Keratinocyte (primary cell): ENCODE results near the gene DST. TPM values are rescaled to one million over a fixed set of nuclear protein-coding genes. Genes with fewer than 3 reads are reported as not detected.

Experiments
- DNase-seq: peaks from one replicate; pipeline ENCODE4 v3.0.0-alpha.2; 2011; ENCODE audit warnings: low read depth, missing footprints, low spot score
- FAIRE-seq: peaks from 2 replicates; lab custom pipeline; 2011; peaks lifted over from hg19 to GRCh38; lab: Jason Lieb, UNC
- H2AFZ ChIP-seq: 2 replicates; pipeline ENCODE4 v1.6.0; 2012; ENCODE audit warnings: low read length, control low read depth, inconsistent platforms; ENCODE audit not compliant: control insufficient read depth
- H3K27ac ChIP-seq: 2 replicates; pipeline ENCODE4 v1.5.1; 2011; ENCODE audit warnings: low read length; ENCODE audit not compliant: control insufficient read depth, insufficient read depth
- H3K27me3 ChIP-seq: 3 replicates; pipeline ENCODE4 v1.6.0; 2011; ENCODE audit warnings: low read length; ENCODE audit not compliant: control insufficient read depth, insufficient read depth; ENCODE audit errors: extremely low read depth
- H3K36me3 ChIP-seq, 2 experiments: 2 replicates in 1 of 2; 3 replicates in 1 of 2; pipeline ENCODE4 v1.5.1; 2011; ENCODE audit warnings: low read length in 2 of 2, mild to moderate bottlenecking in 1 of 2; ENCODE audit not compliant: control insufficient read depth in 2 of 2, insufficient read depth in 2 of 2; ENCODE audit errors: extremely low read depth in 1 of 2
- H3K4me1 ChIP-seq: 3 replicates; pipeline ENCODE4 v1.5.1; 2011; ENCODE audit warnings: low read length; ENCODE audit not compliant: control insufficient read depth, insufficient read depth; ENCODE audit errors: extremely low read depth
- H3K4me2 ChIP-seq: 3 replicates; pipeline ENCODE4 v1.6.0; 2011; ENCODE audit warnings: low read depth, low read length; ENCODE audit not compliant: control insufficient read depth, insufficient read depth; ENCODE audit errors: extremely low read depth
- H3K4me3 ChIP-seq, 3 experiments: fragments of 200-600 bp in 1 of 3; sonication (generic) in 1 of 3; 2 replicates in 2 of 3; 3 replicates in 1 of 3; pipeline ENCODE4 v1.5.1; 2011 to 2016; ENCODE audit warnings: low read length in 3 of 3, mild to moderate bottlenecking in 3 of 3, control low read depth in 2 of 3, inconsistent platforms in 1 of 3, low read depth in 1 of 3, mixed read lengths in 1 of 3, mixed run types in 1 of 3, moderate library complexity in 1 of 3; ENCODE audit not compliant: control insufficient read depth in 2 of 3, insufficient read depth in 2 of 3; ENCODE audit errors: extremely low read depth in 1 of 3
- H3K79me2 ChIP-seq: 2 replicates; pipeline ENCODE4 v1.6.0; 2012; ENCODE audit warnings: low read length; ENCODE audit not compliant: control insufficient read depth, insufficient read depth
- H3K9ac ChIP-seq: 3 replicates; pipeline ENCODE4 v1.6.0; 2011; ENCODE audit warnings: low read length; ENCODE audit not compliant: control insufficient read depth, insufficient read depth; ENCODE audit errors: extremely low read depth
- H3K9me1 ChIP-seq: 3 replicates; pipeline ENCODE4 v1.6.0; 2011; ENCODE audit warnings: low read length; ENCODE audit not compliant: control insufficient read depth, insufficient read depth; ENCODE audit errors: extremely low read depth
- H3K9me3 ChIP-seq: 2 replicates; pipeline ENCODE4 v1.5.1; 2012; ENCODE audit warnings: low read depth, low read length; ENCODE audit not compliant: control insufficient read depth
- H4K20me1 ChIP-seq: 3 replicates; pipeline ENCODE4 v1.6.0; 2011; ENCODE audit warnings: low read length; ENCODE audit not compliant: control insufficient read depth, insufficient read depth; ENCODE audit errors: extremely low read depth
- EZH2 ChIP-seq: IDR thresholded peaks from one replicate; pipeline ENCODE4 v1.6.1; 2012; ENCODE audit warnings: inconsistent platforms, mild to moderate bottlenecking, low read length, moderate library complexity
- dilution Hi-C: fragments of 300-500 bp; cut with MboI; formaldehyde crosslinking; loops from one replicate; pipeline ENCODE4 v1.7.0; 2020; ENCODE audit warnings: low sequenced_read_pairs; ENCODE audit not compliant: extremely low pct_ligation_motif_present
- polyA plus RNA-seq, 5 experiments: library from polyadenylated mRNA; depleted of rRNA in 3 of 5; stranded (reverse) in 3 of 5; stranded (forward) in 1 of 5; unstranded in 1 of 5; fragments of >200 nt; gene quantifications; 1 replicate in 1 of 5; 2 replicates in 3 of 5; 3 replicates in 1 of 5; pipeline versions ENCODE4 v1.2.1 to v1.2.3, GENCODE V29; 2011 to 2012; ENCODE audit warnings: missing spikeins in 2 of 5, low read depth in 1 of 5, low replicate concordance in 1 of 5
- TF ChIP-seq, protein P1 (sequence below), 3 experiments: IDR thresholded peaks in 1 of 3; conservative IDR thresholded peaks in 1 of 3; optimal IDR thresholded peaks in 1 of 3; 2 replicates in 2 of 3; 3 replicates in 1 of 3; pipeline versions ENCODE3 to v1.5.1; 2011; ENCODE audit warnings: low read length in 3 of 3, mild to moderate bottlenecking in 3 of 3, moderate library complexity in 2 of 3, control low read depth in 1 of 3, inconsistent platforms in 1 of 3; ENCODE audit not compliant: insufficient read depth in 2 of 3; ENCODE audit errors: extremely low read depth in 1 of 3

The DST gene
- polyA plus RNA-seq, 1 donor (not counting 4 experiments of a cell fraction or from before 2014, with no cell fraction given): 455 TPM

DNA sequence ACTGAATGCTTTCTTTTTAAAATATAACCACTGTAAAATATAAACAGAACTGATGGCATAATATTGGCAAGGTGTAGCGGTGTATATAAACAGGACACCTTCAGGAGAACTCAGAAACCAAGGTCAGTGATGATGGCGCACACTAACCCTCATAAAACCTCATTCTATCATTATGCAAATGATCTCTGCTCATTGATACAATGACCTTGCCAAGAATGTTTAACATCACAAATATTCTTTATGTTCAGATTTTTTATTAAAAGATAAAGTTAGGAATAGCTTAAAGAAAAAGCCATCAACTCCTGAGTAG is 48.6 kb upstream of the DST start:
- no peak for FAIRE-seq
- H2AFZ ChIP-seq: no peak overlapping the region
- H3K4me2 ChIP-seq: no peak overlapping the region
- dilution Hi-C loops: no loop called here
- TF ChIP-seq, protein P1, sequence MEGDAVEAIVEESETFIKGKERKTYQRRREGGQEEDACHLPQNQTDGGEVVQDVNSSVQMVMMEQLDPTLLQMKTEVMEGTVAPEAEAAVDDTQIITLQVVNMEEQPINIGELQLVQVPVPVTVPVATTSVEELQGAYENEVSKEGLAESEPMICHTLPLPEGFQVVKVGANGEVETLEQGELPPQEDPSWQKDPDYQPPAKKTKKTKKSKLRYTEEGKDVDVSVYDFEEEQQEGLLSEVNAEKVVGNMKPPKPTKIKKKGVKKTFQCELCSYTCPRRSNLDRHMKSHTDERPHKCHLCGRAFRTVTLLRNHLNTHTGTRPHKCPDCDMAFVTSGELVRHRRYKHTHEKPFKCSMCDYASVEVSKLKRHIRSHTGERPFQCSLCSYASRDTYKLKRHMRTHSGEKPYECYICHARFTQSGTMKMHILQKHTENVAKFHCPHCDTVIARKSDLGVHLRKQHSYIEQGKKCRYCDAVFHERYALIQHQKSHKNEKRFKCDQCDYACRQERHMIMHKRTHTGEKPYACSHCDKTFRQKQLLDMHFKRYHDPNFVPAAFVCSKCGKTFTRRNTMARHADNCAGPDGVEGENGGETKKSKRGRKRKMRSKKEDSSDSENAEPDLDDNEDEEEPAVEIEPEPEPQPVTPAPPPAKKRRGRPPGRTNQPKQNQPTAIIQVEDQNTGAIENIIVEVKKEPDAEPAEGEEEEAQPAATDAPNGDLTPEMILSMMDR (optimal IDR thresholded peaks at IDR 0.05 in 1 of 3, IDR thresholded peaks at IDR 0.05 in 1 of 3, conservative IDR thresholded peaks at IDR 0.05 in 1 of 3; ENCODE audit: extremely low read depth in 1 of 3, insufficient read depth in 2 of 3, low read length in 3 of 3): no peak
- TF ChIP-seq EZH2: no peak
- peaks cover 19% of the 10 kb centered on the region for H3K4me1 ChIP-seq
- H3K4me3 ChIP-seq: no peak overlapping the region
- H3K36me3 ChIP-seq: no peaks in the 10 kb centered on the region
- H3K9ac ChIP-seq: no peak overlapping the region
- H3K27me3 ChIP-seq: no peaks in the 10 kb centered on the region
- no peak overlapping the region for H3K27ac ChIP-seq
- H3K79me2 ChIP-seq: no peaks in the 10 kb centered on the region
- no peak for DNase-seq
- no peaks in the 10 kb centered on the region for H4K20me1 ChIP-seq
- no peaks in the 10 kb centered on the region for H3K9me1 ChIP-seq
- H3K9me3 ChIP-seq: no peaks in the 10 kb centered on the region

DNA sequence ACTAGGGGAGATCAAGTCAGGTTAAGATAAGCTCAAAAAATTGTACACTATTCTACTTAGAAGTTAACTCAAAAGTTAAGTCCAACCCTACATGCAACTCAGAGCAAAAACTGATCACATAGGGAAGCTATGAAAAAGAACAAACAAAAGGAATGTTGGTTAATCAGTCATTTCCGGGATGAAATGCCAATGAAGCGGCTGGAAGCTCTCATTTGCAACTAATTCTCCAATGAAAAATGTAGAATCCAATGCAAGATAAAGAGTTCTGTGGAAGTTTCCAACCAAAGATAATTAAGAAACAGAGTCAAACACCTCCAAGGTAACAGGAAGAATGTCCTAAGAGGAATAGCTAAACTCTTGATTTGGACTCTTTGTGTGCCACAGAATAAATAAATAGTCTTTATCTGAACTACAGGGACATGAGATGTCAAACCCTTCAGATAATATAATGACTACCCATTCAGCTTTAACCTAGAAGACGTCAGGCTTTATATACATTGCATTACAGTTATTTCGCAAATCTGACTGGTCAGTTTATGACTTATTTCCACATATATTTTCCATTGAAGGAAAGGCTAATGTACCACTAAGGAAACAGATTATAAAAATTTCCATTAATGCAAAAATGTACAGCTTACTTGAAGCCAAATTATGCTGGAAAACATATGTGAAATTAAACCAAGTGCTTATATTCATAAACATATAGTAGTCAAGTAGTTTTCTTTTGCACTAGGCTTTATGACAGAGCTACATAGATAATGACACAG is 48.0 kb upstream of the DST start:
- TF ChIP-seq, protein P1 (optimal IDR thresholded peaks at IDR 0.05 in 1 of 3, IDR thresholded peaks at IDR 0.05 in 1 of 3, conservative IDR thresholded peaks at IDR 0.05 in 1 of 3; ENCODE audit: extremely low read depth in 1 of 3, insufficient read depth in 2 of 3, low read length in 3 of 3): no peak
- TF ChIP-seq EZH2: no peak
- peak overlapping the region; percentile 28 for H3K27ac ChIP-seq
- peak overlapping the region; percentile 10 for H3K4me2 ChIP-seq
- FAIRE-seq (no peak), DNase-seq (no peak)
- H3K36me3 ChIP-seq: no peaks in the 10 kb centered on the region
- H4K20me1 ChIP-seq: no peaks in the 10 kb centered on the region
- no peaks in the 10 kb centered on the region for H3K79me2 ChIP-seq
- H3K9ac ChIP-seq: no peak overlapping the region
- no peaks in the 10 kb centered on the region for H3K9me1 ChIP-seq
- peaks cover 19% of the 10 kb centered on the region for H3K4me1 ChIP-seq
- no peak overlapping the region for H3K4me3 ChIP-seq
- dilution Hi-C loops: no loop called here
- H2AFZ ChIP-seq: no peak overlapping the region
- no peaks in the 10 kb centered on the region for H3K9me3 ChIP-seq
- H3K27me3 ChIP-seq: no peaks in the 10 kb centered on the region
